HepG2 (cell line): Measurements from ENCODE around the gene LPIN3. TPM values are rescaled to one million over a fixed set of nuclear protein-coding genes. Genes with fewer than 3 reads are reported as not detected.

Source experiments
- E2F2 ChIP-seq: sonication (generic); formaldehyde crosslinking; IDR thresholded peaks from 2 replicates; pipeline ENCODE4 v1.4.0; 2020; ENCODE audit warnings: missing genetic modification reagents, borderline replicate concordance
- FOSL1 ChIP-seq: sonication (generic); formaldehyde crosslinking; IDR thresholded peaks from 2 replicates; pipeline ENCODE4 v1.9.0; 2021; ENCODE audit warnings: missing genetic modification reagents, borderline replicate concordance
- ISX ChIP-seq: sonication (generic); formaldehyde crosslinking; conservative IDR thresholded peaks from 2 replicates; pipeline ENCODE4 v1.5.0; 2020; ENCODE audit warnings: missing genetic modification reagents
- KAT2B ChIP-seq: fragments of 150-350 bp; IDR thresholded peaks from 2 replicates; pipeline ENCODE4 v1.6.1; 2014; ENCODE audit warnings: low read depth, low read length, borderline replicate concordance
- KLF6 ChIP-seq: IDR thresholded peaks from 2 replicates; pipeline ENCODE4 v1.8.0; 2016; ENCODE audit warnings: missing biosample characterization, missing genetic modification reagents
- MTF2 ChIP-seq: sonication (generic); formaldehyde crosslinking; IDR thresholded peaks from 2 replicates; pipeline ENCODE4 v1.5.0; 2020; ENCODE audit warnings: missing genetic modification reagents, borderline replicate concordance
- NFAT5 ChIP-seq: sonication (generic); formaldehyde crosslinking; IDR thresholded peaks from 2 replicates; pipeline ENCODE4 v1.4.0; 2020; ENCODE audit warnings: missing genetic modification reagents
- RELA ChIP-seq: sonication (generic); formaldehyde crosslinking; IDR thresholded peaks from 2 replicates; pipeline ENCODE4 v1.4.0; 2020; ENCODE audit warnings: missing genetic modification reagents
- SSRP1 ChIP-seq: IDR thresholded peaks from 2 replicates; pipeline ENCODE4 v1.6.1; 2016; ENCODE audit warnings: control low read depth
- TGIF2 ChIP-seq: IDR thresholded peaks from 2 replicates; pipeline ENCODE4 v1.6.1; 2016; ENCODE audit warnings: control low read depth, missing compliant biosample characterization
- ZFP36 ChIP-seq: fragments of 150-350 bp; IDR thresholded peaks from 2 replicates; pipeline ENCODE4 v1.6.1; 2018; ENCODE audit warnings: borderline replicate concordance, low read length, low read depth; ENCODE audit not compliant: partially characterized antibody
- ZKSCAN1 ChIP-seq: fragments of 150-350 bp; IDR thresholded peaks from 2 replicates; pipeline ENCODE4 v1.6.1; 2014; ENCODE audit warnings: low read length
- ZMYM4 ChIP-seq: sonication (generic); formaldehyde crosslinking; IDR thresholded peaks from 2 replicates; pipeline ENCODE4 v1.8.1; 2023; ENCODE audit warnings: mild to moderate bottlenecking, missing genetic modification reagents
- ZNF235 ChIP-seq: sonication (generic); formaldehyde crosslinking; IDR thresholded peaks from 2 replicates; pipeline ENCODE4 v1.8.1; 2023; ENCODE audit warnings: mild to moderate bottlenecking, missing genetic modification reagents, borderline replicate concordance
- ZNF292 ChIP-seq: sonication (generic); formaldehyde crosslinking; IDR thresholded peaks from 2 replicates; pipeline ENCODE4 v1.8.1; 2022; ENCODE audit warnings: mild to moderate bottlenecking, low read depth, missing genetic modification reagents, borderline replicate concordance
- ZNF792 ChIP-seq: IDR thresholded peaks from 2 replicates; pipeline ENCODE4 v1.6.1; 2016
- polyA plus RNA-seq, 8 experiments: library from polyadenylated mRNA; depleted of rRNA in 3 of 8; stranded (reverse) in 7 of 8; unstranded in 1 of 8; fragments of >200 nt; fragmentation: Illumina TruSeq in 4 of 8; extraction: Trizol in 4 of 8; gene quantifications; 2 replicates each; pipeline versions ENCODE4 v1.2.1 to v1.2.3, GENCODE V29; 2011 to 2016; ENCODE audit warnings: low read depth in 4 of 8, missing spikeins in 1 of 8, mixed read lengths in 1 of 8; ENCODE audit not compliant: insufficient read depth in 1 of 8
- total RNA-seq, 5 experiments: library from RNA; depleted of rRNA; stranded (reverse); fragments of >200 nt; fragmentation: Illumina TruSeq; extraction: Trizol; gene quantifications; 2 replicates each; pipeline ENCODE4 v1.2.3, GENCODE V29; 2016; ENCODE audit warnings: low read depth in 1 of 5
- TF ChIP-seq, protein P1 (sequence below): sonication (generic); formaldehyde crosslinking; IDR thresholded peaks from 2 replicates; pipeline ENCODE4 v1.5.0; 2020; ENCODE audit warnings: missing genetic modification reagents, mild to moderate bottlenecking, borderline replicate concordance
- TF ChIP-seq, protein P2 (sequence below): sonication (generic); formaldehyde crosslinking; IDR thresholded peaks from 2 replicates; pipeline ENCODE4 v1.5.1; 2020; ENCODE audit warnings: missing genetic modification reagents, mild to moderate bottlenecking, borderline replicate concordance

The LPIN3 gene
- total and polyA plus RNA-seq, 2 of the 13 experiments (the other 11 are each of a cell fraction or from before 2014, with no cell fraction given): 14.2 to 28.6 TPM

DNA sequence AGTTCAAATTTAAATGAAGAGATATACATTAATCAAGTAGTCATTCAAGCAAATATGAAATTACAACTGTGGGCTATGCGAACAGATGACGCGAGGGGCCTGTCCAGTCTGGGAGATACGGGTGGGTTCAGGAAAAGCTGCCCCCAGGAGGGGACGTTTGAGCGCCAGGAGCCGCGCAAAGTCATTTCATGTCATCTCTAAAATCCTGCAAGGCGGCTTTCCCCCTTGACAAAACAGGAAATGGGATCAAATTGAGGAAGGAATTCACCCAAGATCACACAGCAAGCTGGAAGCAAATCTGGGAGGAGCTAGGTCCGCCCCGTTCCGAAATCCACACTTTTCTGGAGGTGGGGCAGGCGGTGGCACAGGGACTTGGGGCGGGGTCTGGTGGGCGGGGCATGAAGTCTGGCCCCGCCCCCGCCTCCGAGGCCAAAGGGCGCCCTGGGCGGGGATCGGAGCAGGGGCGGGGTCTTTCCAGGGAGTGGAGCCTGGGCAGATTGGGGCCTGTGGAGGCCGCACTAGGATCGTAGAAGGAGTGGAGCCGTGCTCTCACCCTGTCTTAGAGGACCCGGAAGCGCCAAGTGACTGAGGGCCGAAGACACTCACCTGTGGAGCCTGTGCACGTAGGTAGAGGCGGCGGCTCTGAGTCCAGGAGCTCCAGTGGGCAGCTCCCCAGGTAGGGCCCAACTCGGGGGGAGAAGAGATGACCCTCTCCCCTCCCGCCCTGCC, at the start of gene LPIN3 (continued):
- TF ChIP-seq ZNF235 (CRISPR knock-in tag) (peak; percentile 55; the same call in 1 of the 2 replicates), E2F2 (CRISPR knock-in tag) (peak; percentile 21; the same call in 1 of the 2 replicates), ZNF292 (CRISPR knock-in tag) (peak; percentile 19), ZNF792 (CRISPR knock-in tag) (peak; percentile 22), ZKSCAN1 (0 out of 2 replicates have a peak, but pooled peaks have one; percentile 1), NFAT5 (CRISPR knock-in tag) (no peak), KLF6 (0 out of 2 replicates have a peak, but pooled peaks have one; percentile 10), TGIF2 (CRISPR knock-in tag) (peak; percentile 88), FOSL1 (CRISPR knock-in tag) (no peak), ISX (CRISPR knock-in tag) (no peak), RELA (no peak), SSRP1 (CRISPR knock-in tag) (no peak), MTF2 (CRISPR knock-in tag) (0 out of 2 replicates have a peak, but pooled peaks have one; percentile 67), ZFP36 (no peak), KAT2B (no peak), ZMYM4 (CRISPR knock-in tag) (peak; percentile 56)
- TF ChIP-seq, protein P1, sequence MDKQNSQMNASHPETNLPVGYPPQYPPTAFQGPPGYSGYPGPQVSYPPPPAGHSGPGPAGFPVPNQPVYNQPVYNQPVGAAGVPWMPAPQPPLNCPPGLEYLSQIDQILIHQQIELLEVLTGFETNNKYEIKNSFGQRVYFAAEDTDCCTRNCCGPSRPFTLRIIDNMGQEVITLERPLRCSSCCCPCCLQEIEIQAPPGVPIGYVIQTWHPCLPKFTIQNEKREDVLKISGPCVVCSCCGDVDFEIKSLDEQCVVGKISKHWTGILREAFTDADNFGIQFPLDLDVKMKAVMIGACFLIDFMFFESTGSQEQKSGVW (CRISPR knock-in tag): no peak
- TF ChIP-seq, protein P2, sequence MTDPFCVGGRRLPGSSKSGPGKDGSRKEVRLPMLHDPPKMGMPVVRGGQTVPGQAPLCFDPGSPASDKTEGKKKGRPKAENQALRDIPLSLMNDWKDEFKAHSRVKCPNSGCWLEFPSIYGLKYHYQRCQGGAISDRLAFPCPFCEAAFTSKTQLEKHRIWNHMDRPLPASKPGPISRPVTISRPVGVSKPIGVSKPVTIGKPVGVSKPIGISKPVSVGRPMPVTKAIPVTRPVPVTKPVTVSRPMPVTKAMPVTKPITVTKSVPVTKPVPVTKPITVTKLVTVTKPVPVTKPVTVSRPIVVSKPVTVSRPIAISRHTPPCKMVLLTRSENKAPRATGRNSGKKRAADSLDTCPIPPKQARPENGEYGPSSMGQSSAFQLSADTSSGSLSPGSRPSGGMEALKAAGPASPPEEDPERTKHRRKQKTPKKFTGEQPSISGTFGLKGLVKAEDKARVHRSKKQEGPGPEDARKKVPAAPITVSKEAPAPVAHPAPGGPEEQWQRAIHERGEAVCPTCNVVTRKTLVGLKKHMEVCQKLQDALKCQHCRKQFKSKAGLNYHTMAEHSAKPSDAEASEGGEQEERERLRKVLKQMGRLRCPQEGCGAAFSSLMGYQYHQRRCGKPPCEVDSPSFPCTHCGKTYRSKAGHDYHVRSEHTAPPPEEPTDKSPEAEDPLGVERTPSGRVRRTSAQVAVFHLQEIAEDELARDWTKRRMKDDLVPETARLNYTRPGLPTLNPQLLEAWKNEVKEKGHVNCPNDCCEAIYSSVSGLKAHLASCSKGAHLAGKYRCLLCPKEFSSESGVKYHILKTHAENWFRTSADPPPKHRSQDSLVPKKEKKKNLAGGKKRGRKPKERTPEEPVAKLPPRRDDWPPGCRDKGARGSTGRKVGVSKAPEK (CRISPR knock-in tag): peak; percentile 5; the same call in 1 of the 2 replicates
